DND-41 (cell line): Measurements from ENCODE around the gene ZMIZ1.

Source experiments
- EZH2 ChIP-seq: IDR thresholded peaks from 3 replicates; pipeline ENCODE4 v1.6.1; 2012; ENCODE audit warnings: borderline replicate concordance, low read depth, mild to moderate bottlenecking, moderate library complexity, low read length, inconsistent platforms; ENCODE audit not compliant: severe bottlenecking
- TF ChIP-seq, protein P1 (sequence below): IDR thresholded peaks from 2 replicates; pipeline ENCODE4 v1.5.1; 2012; ENCODE audit warnings: borderline replicate concordance, low read length, moderate library complexity, mild to moderate bottlenecking; ENCODE audit not compliant: poor library complexity, severe bottlenecking; ENCODE audit errors: extremely low read depth

DNA sequence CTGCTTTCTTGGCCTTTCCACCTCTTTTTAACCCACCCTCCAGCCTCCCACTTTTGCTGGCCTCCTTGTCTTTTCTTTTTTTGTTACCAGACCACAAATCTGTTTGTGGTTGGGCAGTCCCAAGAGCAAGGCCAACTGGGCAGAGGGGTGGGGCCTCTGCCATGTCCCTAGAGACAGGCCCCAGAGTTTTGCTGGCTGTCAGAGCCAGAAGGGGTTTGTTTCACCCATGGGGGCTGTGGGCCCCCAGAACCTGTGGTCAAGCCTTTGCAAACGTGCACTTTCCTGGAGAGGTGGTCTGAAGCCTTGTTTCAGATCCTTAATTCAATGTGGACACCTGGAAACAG lies 10.3 kb downstream of the ZMIZ1 start:
- TF ChIP-seq, protein P1, sequence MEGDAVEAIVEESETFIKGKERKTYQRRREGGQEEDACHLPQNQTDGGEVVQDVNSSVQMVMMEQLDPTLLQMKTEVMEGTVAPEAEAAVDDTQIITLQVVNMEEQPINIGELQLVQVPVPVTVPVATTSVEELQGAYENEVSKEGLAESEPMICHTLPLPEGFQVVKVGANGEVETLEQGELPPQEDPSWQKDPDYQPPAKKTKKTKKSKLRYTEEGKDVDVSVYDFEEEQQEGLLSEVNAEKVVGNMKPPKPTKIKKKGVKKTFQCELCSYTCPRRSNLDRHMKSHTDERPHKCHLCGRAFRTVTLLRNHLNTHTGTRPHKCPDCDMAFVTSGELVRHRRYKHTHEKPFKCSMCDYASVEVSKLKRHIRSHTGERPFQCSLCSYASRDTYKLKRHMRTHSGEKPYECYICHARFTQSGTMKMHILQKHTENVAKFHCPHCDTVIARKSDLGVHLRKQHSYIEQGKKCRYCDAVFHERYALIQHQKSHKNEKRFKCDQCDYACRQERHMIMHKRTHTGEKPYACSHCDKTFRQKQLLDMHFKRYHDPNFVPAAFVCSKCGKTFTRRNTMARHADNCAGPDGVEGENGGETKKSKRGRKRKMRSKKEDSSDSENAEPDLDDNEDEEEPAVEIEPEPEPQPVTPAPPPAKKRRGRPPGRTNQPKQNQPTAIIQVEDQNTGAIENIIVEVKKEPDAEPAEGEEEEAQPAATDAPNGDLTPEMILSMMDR = no peak
- TF ChIP-seq EZH2 = no peak
